ENCODE data around the gene HTR2C. TPM values are rescaled to one million over a fixed set of nuclear protein-coding genes. Genes with fewer than 3 reads are reported as not detected.
"Not testable (repeated sequence)": the region's sequence is repeated elsewhere in the genome, so short reads cannot be mapped to it uniquely, and the experiment has no call there.

HTR2C gene
- total and polyA plus RNA-seq, 4 donors: not detected

GRCh38 chrX:114932550-114932949 is 348.7 kb downstream of the HTR2C start:
- Histone ChIP-seq H3K9ac (ENCODE audit: low read depth in 1 of 2, low read length in 2 of 2) (no peak overlapping the region), H3K36me3 (ENCODE audit: control insufficient read depth in 4 of 4, insufficient read depth in 3 of 4, low read depth in 1 of 4, low read length in 3 of 4) (no peaks in the 10 kb centered on the region), H3K4me3 (ENCODE audit: low read depth in 1 of 3, low read length in 3 of 3) (no peak overlapping the region), H3K27ac (ENCODE audit: low read depth in 1 of 2, low read length in 2 of 2) (no peak overlapping the region), H3K4me1 (ENCODE audit: control insufficient read depth in 4 of 4, insufficient read depth in 4 of 4, low read length in 3 of 4) (no peaks in the 10 kb centered on the region), H3K27me3 (ENCODE audit: control insufficient read depth in 4 of 4, insufficient read depth in 4 of 4, low read length in 3 of 4) (no peaks in the 10 kb centered on the region), H3K9me3 (ENCODE audit: control insufficient read depth in 4 of 4, low read length in 3 of 4) (peaks cover 0 to 9% (median 4%) of the 10 kb centered on the region in 4 donors)
- WGBS: 72% methylated on average over 1 of the region's 1 CpG
- TF ChIP-seq REST (IDR thresholded peaks at IDR 0.05): no peak
- no peak for TF ChIP-seq ZBTB33 (IDR thresholded peaks at IDR 0.05)
- no peak for TF ChIP-seq YY1 (IDR thresholded peaks at IDR 0.05)
- TF ChIP-seq FOXA2 (IDR thresholded peaks at IDR 0.05): no peak
- no peak for TF ChIP-seq RAD21 (IDR thresholded peaks at IDR 0.05)
- no peak for TF ChIP-seq EGR1 (IDR thresholded peaks at IDR 0.05; ENCODE audit: low read depth in 2 of 2)
- no peak for TF ChIP-seq RXRA (IDR thresholded peaks at IDR 0.05)
- DNase-seq (ENCODE audit: low spot score): no peak

GRCh38 chrX:114933291-114933690 is 349.4 kb downstream of the HTR2C start:
- H3K9ac ChIP-seq (ENCODE audit: low read depth in 1 of 2, low read length in 2 of 2); H3K27me3 ChIP-seq (ENCODE audit: control insufficient read depth in 4 of 4, insufficient read depth in 4 of 4, low read length in 3 of 4); H3K4me1 ChIP-seq (ENCODE audit: control insufficient read depth in 4 of 4, insufficient read depth in 4 of 4, low read length in 3 of 4); H3K4me3 ChIP-seq (ENCODE audit: low read depth in 1 of 3, low read length in 3 of 3); DNase-seq (ENCODE audit: low spot score); H3K36me3 ChIP-seq (ENCODE audit: control insufficient read depth in 4 of 4, insufficient read depth in 3 of 4, low read depth in 1 of 4, low read length in 3 of 4); H3K27ac ChIP-seq (ENCODE audit: low read depth in 1 of 2, low read length in 2 of 2); H3K9me3 ChIP-seq (ENCODE audit: control insufficient read depth in 4 of 4, low read length in 3 of 4): not testable (repeated sequence)
- 73% methylated on average over 2 of the region's 2 CpGs for WGBS

GRCh38 chrX:114937090-114937489 is 353.2 kb downstream of the HTR2C start:
- H3K4me1 ChIP-seq (ENCODE audit: control insufficient read depth in 4 of 4, insufficient read depth in 4 of 4, low read length in 3 of 4); H3K36me3 ChIP-seq (ENCODE audit: control insufficient read depth in 4 of 4, insufficient read depth in 3 of 4, low read depth in 1 of 4, low read length in 3 of 4); H3K9me3 ChIP-seq (ENCODE audit: control insufficient read depth in 4 of 4, low read length in 3 of 4); DNase-seq (ENCODE audit: low spot score); H3K27me3 ChIP-seq (ENCODE audit: control insufficient read depth in 4 of 4, insufficient read depth in 4 of 4, low read length in 3 of 4); H3K4me3 ChIP-seq (ENCODE audit: low read depth in 1 of 3, low read length in 3 of 3); H3K27ac ChIP-seq (ENCODE audit: low read depth in 1 of 2, low read length in 2 of 2); H3K9ac ChIP-seq (ENCODE audit: low read depth in 1 of 2, low read length in 2 of 2): not testable (repeated sequence)
- WGBS: 82% methylated on average over 3 of the region's 3 CpGs

GRCh38 chrX:114952696-114953095 is 368.8 kb downstream of the HTR2C start:
- H3K27me3 ChIP-seq (ENCODE audit: control insufficient read depth in 4 of 4, insufficient read depth in 4 of 4, low read length in 3 of 4): no peaks in the 10 kb centered on the region
- H3K4me3 ChIP-seq (ENCODE audit: low read depth in 1 of 3, low read length in 3 of 3): no peak overlapping the region
- 81% methylated on average over 2 of the region's 2 CpGs for WGBS
- no peak overlapping the region for H3K9ac ChIP-seq (ENCODE audit: low read depth in 1 of 2, low read length in 2 of 2)
- TF ChIP-seq RAD21 (IDR thresholded peaks at IDR 0.05) (no peak), JUND (IDR thresholded peaks at IDR 0.05) (no peak), FOXA2 (IDR thresholded peaks at IDR 0.05) (no peak), MAX (IDR thresholded peaks at IDR 0.05) (no peak), TAF1 (conservative IDR thresholded peaks at IDR 0.05) (no peak)
- DNase-seq (ENCODE audit: low spot score): no peak
- H3K4me1 ChIP-seq (ENCODE audit: control insufficient read depth in 4 of 4, insufficient read depth in 4 of 4, low read length in 3 of 4): no peaks in the 10 kb centered on the region
- no peak overlapping the region for H3K27ac ChIP-seq (ENCODE audit: low read depth in 1 of 2, low read length in 2 of 2)
- no peaks in the 10 kb centered on the region for H3K9me3 ChIP-seq (ENCODE audit: control insufficient read depth in 4 of 4, low read length in 3 of 4)
- H3K36me3 ChIP-seq (ENCODE audit: control insufficient read depth in 4 of 4, insufficient read depth in 3 of 4, low read depth in 1 of 4, low read length in 3 of 4): no peaks in the 10 kb centered on the region

Data from liver (tissue), 9 donors.